ENCODE data around the gene BTF3L4.
A peak's percentile ranks its signal among the peaks of the same experiment; 100 is the strongest.

The BTF3L4 gene

DNA sequence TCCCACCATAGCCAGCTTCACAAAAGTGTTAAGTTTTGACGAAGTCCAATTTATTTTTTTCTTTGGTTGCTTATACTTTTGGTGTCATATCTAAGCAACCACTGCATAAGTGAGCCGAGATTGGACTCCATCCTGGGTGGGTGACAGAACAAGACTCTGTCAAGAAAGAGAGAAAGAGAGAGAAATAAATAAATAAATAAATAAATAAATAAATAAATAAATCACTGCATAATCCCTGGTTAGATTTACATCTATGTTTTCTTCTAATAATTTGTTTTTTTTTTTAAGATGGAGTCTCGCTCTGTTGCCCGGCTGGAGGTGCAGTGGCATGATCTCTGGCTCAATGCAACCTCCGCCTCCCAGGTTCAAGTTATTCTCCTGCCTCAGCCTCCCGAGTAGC lies 67.5 kb downstream of the BTF3L4 start:
- DNase-seq (ENCODE audit: low spot score): no peak

- no peak for DNase-seq (ENCODE audit: low spot score)
These were observed 69.8 kb downstream of the BTF3L4 start for GRCh38 chr1:52125736-52126359.

- peak; percentile 70 for DNase-seq (ENCODE audit: low spot score)
These were observed 71.4 kb downstream of the BTF3L4 start for GRCh38 chr1:52127181-52128180.

DNA sequence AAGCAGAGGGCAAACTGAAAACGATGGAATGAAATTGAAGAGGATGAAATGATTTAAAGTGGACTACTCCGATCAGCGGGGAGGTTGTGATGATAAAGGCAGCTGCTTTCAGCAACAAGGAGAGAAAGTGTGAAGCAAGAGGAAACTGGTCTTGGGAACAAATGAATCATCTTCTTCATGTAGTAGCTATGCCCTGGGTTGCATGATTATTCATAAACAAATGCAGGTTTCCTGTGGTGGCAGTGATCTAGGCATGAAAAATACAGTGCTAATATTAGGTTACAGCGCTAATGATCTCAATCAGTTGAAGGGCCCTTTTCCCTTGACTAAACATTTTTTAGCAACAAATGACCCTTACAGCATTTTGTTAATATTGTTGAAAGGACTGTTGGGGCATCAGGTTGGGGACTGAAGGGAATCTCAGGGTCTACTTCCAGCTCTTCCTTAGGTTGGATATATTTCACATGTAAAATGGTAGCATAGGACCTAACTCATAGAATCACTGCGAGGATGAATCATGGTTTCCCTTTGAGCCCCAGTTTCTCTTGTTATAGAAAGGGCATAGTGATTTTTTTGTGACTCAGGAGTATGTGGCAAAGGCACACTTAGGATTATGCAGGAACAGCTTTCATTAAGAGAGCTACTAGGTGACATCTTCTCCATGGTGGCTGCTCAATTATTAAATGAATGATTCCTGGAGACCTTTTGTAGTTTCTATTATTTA lies 83.9 kb downstream of the BTF3L4 start:
- DNase-seq (ENCODE audit: low spot score): peak; percentile 22

Measured in SW480 (cell line).